ENCODE measurements around the gene NTSR1. TPM values are rescaled to one million over a fixed set of nuclear protein-coding genes. Genes with fewer than 3 reads are reported as not detected.

The NTSR1 gene
- total and polyA plus RNA-seq, 2 of the 13 experiments (the other 11 are each of a cell fraction or from before 2014, with no cell fraction given): 0.09 to 0.12 TPM

DNA sequence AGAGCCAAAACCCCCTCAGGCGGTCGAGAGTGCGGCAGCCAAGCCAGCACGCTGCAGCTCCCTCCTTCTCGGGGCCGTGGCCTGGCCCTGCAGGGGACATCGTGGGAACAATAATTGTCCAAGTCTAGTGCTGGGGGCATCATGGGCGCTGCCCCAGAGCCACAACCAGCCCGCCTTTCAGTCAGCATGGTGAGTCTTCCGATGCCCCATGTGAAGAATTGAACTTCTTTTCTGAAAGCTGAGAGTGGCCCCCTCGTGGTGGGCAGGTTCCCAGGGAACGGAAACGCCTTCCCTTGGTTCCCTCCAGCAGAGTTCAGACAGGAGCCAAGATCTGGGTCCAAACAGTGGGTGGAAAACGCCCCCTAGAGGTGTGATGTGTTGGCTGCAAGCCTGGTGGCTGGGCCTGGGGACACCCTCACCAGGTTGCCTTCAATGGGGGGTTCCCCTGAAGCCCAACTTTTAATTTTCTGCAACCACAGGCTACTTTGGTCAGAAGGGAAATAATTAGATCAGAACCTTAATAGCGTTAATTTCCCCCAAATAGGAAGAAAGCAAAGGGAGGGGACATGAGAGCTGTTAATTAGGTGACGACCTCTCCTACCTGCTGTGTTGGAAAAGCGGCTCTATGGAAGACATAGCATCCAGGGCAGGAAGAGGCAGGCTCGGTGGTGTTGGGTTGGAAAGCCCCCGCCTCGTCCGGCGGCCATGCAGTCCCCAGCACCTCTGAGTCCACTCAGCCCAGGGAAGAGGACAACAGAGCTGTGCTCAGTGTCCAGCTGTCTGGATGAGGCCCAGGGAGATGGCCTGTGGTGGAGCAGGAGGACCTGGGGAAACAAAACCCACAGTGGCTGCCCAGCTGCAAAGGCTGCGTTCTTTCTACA lies 82.9 kb downstream of the NTSR1 start (continued):
- TF ChIP-seq LCORL (IDR thresholded peaks at IDR 0.05) (no peak), LCORL (CRISPR knock-in tag; IDR thresholded peaks at IDR 0.05) (peak; percentile 80; the same call in 1 of the 2 replicates), NAIF1 (CRISPR knock-in tag; IDR thresholded peaks at IDR 0.05; ENCODE audit: borderline replicate concordance) (no peak), ZNF20 (CRISPR knock-in tag; IDR thresholded peaks at IDR 0.05) (no peak), YEATS2 (CRISPR knock-in tag; IDR thresholded peaks at IDR 0.05; ENCODE audit: borderline replicate concordance) (peak; percentile 63; the same call in 1 of the 2 replicates), ZNF724P (CRISPR knock-in tag; IDR thresholded peaks at IDR 0.05; ENCODE audit: borderline replicate concordance) (peak; percentile 14; the same call in 1 of the 2 replicates), NR2F6 (IDR thresholded peaks at IDR 0.05) (0 out of 2 replicates have a peak, but pooled peaks have one; percentile 31), NR2F6 (CRISPR knock-in tag; IDR thresholded peaks at IDR 0.05) (peak; percentile 80; the same call in 1 of the 2 replicates), ETV5 (CRISPR knock-in tag; IDR thresholded peaks at IDR 0.05; ENCODE audit: borderline replicate concordance) (peak; percentile 89), FOXJ3 (CRISPR knock-in tag; IDR thresholded peaks at IDR 0.05; ENCODE audit: borderline replicate concordance) (no peak), ZNF138 (CRISPR knock-in tag; IDR thresholded peaks at IDR 0.05; ENCODE audit: low read depth) (0 out of 2 replicates have a peak, but pooled peaks have one; percentile 58), KDM5A (IDR thresholded peaks at IDR 0.05; ENCODE audit: borderline replicate concordance, low read length) (no peak), MAZ (IDR thresholded peaks at IDR 0.05; ENCODE audit: borderline replicate concordance, low read depth, low read length) (peak; percentile 83), MAZ (CRISPR knock-in tag; IDR thresholded peaks at IDR 0.05; ENCODE audit: low read depth) (peak; percentile 65), EEA1 (CRISPR knock-in tag; IDR thresholded peaks at IDR 0.05; ENCODE audit: borderline replicate concordance) (no peak; the same call in 1 of the 2 replicates), PPARG (CRISPR knock-in tag; conservative IDR thresholded peaks at IDR 0.05) (peak; percentile 78), MIER3 (CRISPR knock-in tag; IDR thresholded peaks at IDR 0.05; ENCODE audit: borderline replicate concordance) (peak; percentile 77; the same call in 1 of the 2 replicates)
- TF ChIP-seq, protein P1, sequence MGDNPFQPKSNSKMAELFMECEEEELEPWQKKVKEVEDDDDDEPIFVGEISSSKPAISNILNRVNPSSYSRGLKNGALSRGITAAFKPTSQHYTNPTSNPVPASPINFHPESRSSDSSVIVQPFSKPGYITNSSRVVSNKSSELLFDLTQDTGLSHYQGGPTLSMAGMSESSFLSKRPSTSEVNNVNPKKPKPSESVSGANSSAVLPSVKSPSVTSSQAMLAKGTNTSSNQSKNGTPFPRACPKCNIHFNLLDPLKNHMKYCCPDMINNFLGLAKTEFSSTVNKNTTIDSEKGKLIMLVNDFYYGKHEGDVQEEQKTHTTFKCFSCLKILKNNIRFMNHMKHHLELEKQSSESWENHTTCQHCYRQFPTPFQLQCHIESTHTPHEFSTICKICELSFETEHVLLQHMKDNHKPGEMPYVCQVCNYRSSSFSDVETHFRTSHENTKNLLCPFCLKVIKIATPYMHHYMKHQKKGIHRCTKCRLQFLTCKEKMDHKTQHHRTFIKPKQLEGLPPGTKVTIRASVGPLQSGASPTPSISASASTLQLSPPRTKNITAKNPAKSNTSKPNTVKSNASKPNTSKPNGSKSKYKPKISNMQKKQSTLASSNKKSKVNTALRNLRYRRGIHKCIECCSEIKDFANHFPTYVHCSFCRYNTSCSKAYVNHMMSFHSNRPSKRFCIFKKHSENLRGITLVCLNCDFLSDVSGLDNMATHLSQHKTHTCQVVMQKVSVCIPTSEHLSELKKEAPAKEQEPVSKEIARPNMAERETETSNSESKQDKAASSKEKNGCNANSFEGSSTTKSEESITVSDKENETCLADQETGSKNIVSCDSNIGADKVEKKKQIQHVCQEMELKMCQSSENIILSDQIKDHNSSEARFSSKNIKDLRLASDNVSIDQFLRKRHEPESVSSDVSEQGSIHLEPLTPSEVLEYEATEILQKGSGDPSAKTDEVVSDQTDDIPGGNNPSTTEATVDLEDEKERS (CRISPR knock-in tag; IDR thresholded peaks at IDR 0.05): peak; percentile 89
- TF ChIP-seq, protein P2, sequence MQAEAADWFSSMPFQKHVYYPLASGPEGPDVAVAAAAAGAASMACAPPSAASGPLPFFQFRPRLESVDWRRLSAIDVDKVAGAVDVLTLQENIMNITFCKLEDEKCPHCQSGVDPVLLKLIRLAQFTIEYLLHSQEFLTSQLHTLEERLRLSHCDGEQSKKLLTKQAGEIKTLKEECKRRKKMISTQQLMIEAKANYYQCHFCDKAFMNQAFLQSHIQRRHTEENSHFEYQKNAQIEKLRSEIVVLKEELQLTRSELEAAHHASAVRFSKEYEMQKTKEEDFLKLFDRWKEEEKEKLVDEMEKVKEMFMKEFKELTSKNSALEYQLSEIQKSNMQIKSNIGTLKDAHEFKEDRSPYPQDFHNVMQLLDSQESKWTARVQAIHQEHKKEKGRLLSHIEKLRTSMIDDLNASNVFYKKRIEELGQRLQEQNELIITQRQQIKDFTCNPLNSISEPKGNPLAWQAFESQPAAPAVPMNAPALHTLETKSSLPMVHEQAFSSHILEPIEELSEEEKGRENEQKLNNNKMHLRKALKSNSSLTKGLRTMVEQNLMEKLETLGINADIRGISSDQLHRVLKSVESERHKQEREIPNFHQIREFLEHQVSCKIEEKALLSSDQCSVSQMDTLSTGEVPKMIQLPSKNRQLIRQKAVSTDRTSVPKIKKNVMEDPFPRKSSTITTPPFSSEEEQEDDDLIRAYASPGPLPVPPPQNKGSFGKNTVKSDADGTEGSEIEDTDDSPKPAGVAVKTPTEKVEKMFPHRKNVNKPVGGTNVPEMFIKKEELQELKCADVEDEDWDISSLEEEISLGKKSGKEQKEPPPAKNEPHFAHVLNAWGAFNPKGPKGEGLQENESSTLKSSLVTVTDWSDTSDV (CRISPR knock-in tag; IDR thresholded peaks at IDR 0.05): no peak
- TF ChIP-seq, protein P3, sequence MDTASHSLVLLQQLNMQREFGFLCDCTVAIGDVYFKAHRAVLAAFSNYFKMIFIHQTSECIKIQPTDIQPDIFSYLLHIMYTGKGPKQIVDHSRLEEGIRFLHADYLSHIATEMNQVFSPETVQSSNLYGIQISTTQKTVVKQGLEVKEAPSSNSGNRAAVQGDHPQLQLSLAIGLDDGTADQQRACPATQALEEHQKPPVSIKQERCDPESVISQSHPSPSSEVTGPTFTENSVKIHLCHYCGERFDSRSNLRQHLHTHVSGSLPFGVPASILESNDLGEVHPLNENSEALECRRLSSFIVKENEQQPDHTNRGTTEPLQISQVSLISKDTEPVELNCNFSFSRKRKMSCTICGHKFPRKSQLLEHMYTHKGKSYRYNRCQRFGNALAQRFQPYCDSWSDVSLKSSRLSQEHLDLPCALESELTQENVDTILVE (CRISPR knock-in tag; IDR thresholded peaks at IDR 0.05): peak; percentile 68; the same call in 1 of the 2 replicates
- TF ChIP-seq, protein P4, sequence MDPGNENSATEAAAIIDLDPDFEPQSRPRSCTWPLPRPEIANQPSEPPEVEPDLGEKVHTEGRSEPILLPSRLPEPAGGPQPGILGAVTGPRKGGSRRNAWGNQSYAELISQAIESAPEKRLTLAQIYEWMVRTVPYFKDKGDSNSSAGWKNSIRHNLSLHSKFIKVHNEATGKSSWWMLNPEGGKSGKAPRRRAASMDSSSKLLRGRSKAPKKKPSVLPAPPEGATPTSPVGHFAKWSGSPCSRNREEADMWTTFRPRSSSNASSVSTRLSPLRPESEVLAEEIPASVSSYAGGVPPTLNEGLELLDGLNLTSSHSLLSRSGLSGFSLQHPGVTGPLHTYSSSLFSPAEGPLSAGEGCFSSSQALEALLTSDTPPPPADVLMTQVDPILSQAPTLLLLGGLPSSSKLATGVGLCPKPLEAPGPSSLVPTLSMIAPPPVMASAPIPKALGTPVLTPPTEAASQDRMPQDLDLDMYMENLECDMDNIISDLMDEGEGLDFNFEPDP (CRISPR knock-in tag; conservative IDR thresholded peaks at IDR 0.05): no peak
